Umbilical cord (tissue), 2 donors: ENCODE results near the gene KIFC3. TPM values are rescaled to one million over a fixed set of nuclear protein-coding genes. Genes with fewer than 3 reads are reported as not detected.
"Not testable (repeated sequence)": the region's sequence is repeated elsewhere in the genome, so short reads cannot be mapped to it uniquely, and the experiment has no call there.

Source experiments
- DNase-seq: peaks from one replicate; pipeline ENCODE4 v3.0.0-alpha.2; 2015; ENCODE audit warnings: low spot score
- total RNA-seq: library from RNA; depleted of rRNA; stranded (reverse); fragments of >200 nt; gene quantifications from one replicate; pipeline ENCODE4 v1.2.3, GENCODE V29; 2014; ENCODE audit warnings: low replicate concordance; ENCODE audit not compliant: insufficient read depth

KIFC3 gene
- total RNA-seq, 1 donor from 2014 or later = 40.7 TPM

DNA sequence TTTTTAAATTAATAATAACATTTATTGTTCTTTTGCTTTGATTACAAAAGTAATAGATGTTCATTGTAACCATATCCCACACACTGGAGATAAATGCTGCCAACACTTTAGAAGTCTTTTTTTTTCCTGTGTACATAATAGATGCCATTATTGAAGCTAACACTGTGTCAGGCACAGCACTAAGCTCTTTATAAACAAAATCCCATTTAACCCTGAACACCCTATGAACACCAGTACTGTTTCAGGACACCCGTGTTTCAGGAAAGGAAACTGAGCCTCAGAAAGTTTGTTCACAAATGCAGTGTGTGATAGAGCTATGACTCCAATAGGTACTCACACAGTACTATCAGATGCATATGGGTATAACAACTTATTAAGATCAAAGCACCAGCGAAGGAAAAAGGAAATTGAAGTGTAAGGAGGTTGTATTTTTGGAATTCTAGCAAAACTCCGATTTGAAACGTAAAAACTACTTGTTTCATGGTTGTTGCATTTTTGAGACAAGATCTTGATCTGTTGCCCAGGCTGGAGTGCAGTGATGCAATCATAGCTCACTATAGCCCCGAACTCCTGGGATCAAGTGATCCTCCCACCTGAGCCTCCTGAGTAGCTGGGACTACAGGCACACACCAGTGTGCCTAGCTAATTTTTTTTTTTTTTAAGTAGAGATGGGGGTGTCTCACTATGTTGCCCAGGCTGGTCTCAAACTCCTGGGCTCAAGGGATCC is 2.0 kb upstream of the KIFC3 start:
- DNase-seq = no peak

DNA sequence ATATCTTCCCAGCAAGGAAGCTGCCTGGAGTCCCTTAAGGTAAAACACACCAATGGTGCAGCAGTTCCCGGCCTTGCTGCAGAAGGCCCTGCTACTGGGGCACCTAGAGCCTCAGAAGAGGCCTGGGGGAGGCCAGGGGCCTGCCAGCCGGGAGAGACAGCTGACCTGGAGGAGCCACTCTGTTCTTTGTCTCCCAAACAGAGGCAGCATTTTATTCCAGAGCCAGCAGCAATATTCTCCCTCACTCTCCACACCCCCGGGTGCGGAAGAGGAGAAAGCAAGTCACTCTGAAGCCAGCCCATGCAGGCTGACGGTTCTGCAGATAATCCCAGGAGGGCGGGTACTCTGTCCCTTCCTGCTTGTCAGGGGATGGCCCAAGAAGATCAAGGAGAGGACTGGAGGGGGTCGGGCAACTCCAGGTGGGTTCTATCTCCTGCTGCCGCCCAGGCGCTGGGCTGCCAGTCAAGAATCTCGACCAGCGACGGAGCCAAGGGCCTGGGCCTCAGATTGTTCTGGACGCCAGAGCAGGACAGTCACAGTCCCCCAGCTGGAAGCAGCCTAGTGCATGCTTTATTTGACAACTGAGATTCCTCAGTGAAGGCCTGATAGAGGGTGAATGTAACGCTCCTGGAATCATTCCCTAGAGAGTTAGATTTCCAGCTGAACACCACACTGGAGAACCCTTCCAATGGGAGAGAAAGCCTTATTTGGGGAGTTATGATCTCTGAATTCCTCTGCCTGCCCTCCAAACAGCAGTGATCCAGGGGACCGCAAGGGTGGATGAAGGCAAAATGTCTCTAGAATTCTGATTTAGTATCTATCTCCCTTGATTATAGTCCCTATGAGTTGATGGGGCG is 1.1 kb upstream of the KIFC3 start:
- peak; percentile 75 for DNase-seq

DNA sequence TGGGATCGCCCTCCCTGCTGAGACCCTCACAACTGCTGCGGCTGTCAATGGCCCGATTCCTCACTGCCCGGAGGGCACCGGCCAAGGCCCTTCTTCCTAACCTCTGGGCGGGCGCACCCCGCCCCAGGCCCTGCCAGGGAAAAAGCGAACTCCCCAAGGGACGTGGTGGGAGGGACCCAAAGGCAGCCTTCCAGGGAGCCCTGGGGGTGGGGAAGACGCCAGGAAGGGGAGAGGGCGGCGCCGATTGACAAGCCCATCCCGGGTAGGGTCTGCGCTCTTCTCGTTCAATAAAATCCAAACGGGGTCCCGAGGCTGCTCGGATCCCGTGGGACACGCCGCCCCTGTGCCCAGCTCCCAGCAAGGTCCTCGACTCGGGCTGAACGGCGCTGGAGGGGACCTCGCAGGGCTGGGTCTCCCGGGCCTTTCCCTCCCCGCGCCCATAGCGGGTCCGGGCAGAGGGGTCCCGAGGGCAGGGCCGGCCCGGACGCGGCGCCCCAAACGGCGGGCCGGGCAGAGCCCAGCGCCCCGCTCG is 416 bp downstream of the KIFC3 start:
- peak; percentile 53 for DNase-seq

- peak; percentile 59 for DNase-seq
These were observed 1.0 kb downstream of the KIFC3 start for GRCh38 chr16:57801098-57801808.

GRCh38 chr16:57800200-57801097 is 1.8 kb downstream of the KIFC3 start:
- DNase-seq = peak; percentile 59

- no peak for DNase-seq
These were observed 2.6 kb downstream of the KIFC3 start for GRCh38 chr16:57799600-57800199.

DNA sequence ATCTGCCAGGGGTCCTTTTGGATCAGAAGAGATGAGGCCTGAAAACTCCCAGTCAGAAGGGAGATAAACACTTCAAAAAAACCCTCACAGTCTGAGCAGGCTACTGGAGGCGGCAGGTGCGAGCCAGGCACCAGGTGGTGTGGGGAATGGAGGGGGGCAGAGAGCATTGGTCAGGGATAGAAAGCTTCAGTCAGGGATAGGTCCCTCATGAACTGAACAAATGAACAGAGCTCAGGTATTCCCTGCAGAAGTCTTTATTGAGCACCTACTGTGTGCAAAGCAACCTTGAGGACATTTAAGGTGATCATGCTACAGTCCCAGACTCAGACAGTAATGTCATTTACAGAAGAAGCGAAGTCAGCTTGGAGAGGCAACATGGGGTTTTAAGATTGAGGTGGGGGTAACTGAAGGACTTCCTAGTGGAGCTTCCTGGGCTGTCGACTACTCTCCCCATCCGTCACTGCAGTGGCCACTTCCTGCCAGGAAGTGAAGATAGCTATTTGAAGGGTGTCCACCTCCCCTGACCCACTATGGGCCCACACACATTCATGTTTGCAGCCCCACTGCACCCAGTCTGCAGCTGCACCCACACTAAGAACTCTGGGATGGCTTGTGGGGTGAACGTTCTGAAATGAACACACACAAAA is 3.2 kb downstream of the KIFC3 start:
- DNase-seq = no peak

GRCh38 chr16:57798267-57798810 is 4.0 kb downstream of the KIFC3 start:
- no peak for DNase-seq

- DNase-seq = peak; percentile 67
These were observed 4.6 kb downstream of the KIFC3 start for GRCh38 chr16:57797526-57798266.

DNA sequence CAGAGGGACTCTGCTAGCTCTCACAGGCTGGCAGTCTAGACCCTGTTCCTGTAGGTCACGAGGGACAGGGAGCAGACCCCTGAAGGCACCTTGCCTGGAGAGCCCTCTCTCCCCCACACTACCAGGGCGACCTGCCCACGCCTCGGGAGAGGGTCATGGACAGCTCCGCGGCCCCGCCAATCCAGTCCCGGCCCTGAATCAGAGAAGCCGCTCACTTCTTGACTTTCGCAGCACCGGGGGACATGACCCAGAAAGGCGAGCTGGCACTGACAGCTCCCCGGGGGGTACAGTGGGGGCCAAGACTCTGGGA is 5.1 kb downstream of the KIFC3 start:
- DNase-seq = no peak

- not testable (repeated sequence) for DNase-seq
These were observed 6.3 kb downstream of the KIFC3 start for GRCh38 chr16:57796014-57796413.

- DNase-seq = no peak
These were observed 6.8 kb downstream of the KIFC3 start for GRCh38 chr16:57795431-57795878.

- no peak for DNase-seq
These were observed 7.4 kb downstream of the KIFC3 start for GRCh38 chr16:57794849-57795430.

GRCh38 chr16:57791893-57792461 is 10.3 kb downstream of the KIFC3 start:
- DNase-seq = no peak

DNA sequence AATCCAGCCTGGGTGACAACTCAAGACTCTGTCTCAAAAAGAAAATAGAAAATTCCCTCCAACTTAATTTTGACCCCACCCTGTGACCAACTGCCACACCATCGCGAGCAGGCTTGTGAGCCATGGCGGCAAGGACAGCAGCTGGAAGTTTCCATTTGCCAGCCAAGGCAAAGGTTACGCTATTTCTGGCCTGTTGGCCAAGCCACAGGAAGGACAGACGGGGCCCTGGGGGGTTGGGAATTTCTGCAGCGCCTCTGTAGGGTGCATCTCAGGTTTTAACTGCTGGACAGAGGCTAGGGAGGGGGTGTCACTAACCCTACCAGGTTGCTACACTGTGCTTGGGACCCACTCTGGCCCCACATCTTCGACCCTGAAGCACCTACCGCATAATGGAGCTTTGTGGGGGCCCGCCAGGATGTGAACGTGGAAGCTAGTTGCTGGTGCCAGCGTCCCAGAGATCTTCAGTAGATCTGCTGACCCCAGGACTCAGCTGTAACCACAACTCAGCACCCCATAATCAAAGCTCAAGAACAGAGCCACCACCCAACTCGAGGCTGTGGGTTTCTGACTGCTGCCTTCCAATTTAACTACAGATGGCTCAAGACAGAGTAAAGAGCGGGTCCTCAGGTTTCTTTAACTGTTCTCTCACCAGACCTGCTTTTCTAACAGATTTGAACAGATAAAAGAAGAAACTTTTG is 10.9 kb downstream of the KIFC3 start:
- no peak for DNase-seq

- DNase-seq = no peak
These were observed 13.3 kb downstream of the KIFC3 start for GRCh38 chr16:57788951-57789350.

DNA sequence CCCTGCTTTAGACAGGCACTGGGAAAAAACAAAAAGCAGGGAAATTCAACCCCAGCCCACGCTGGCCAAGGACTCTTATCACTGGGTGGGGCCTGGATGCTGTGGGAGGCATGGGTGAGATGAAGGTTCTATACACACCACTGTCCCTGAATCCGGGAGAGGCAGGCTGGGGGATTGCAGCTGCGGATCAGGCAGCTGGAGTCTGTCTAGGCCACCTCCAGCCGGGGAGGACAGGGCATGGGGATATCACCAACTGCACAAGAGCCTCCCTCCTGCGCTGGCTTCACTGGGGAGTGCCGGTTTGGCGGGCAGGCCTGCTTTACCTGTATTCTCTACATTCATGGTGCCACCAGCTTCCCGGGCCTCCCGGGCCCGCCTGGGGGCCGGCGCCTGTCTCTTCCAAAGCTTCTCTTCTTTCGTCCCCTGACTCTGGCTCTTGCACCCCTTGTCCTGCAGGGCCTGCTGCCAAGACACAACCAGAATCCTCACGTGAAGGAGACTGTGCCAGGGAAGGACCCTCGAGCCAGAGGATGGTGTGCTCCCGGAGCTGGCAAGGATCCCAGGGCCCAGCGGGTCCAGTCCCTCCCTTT is 13.9 kb downstream of the KIFC3 start:
- DNase-seq = no peak
